Esophagus muscularis mucosa (tissue), 4 donors: ENCODE data around the gene GAPVD1. TPM values are rescaled to one million over a fixed set of nuclear protein-coding genes. Genes with fewer than 3 reads are reported as not detected.

Experiments used
- DNase-seq: peaks from one replicate; pipeline ENCODE4 v3.0.0-alpha.2; 2017; ENCODE audit errors: extremely low spot score
- H3K27ac ChIP-seq, 4 donors: fragments of 200-600 bp; sonication (generic); replicated peaks in 1 of 4; 1 replicate in 3 of 4; 2 replicates in 1 of 4; pipeline ENCODE4 v1.5.1; 2016 to 2019; ENCODE audit warnings: mild to moderate bottlenecking in 1 of 4
- H3K27me3 ChIP-seq, 4 donors: fragments of 200-600 bp; sonication (generic); one replicate each; pipeline versions ENCODE4 v1.5.1 to v1.6.0; 2016 to 2019
- H3K36me3 ChIP-seq, 4 donors: fragments of 200-600 bp; sonication (generic); one replicate each; pipeline ENCODE4 v1.5.1; 2016 to 2019
- H3K4me1 ChIP-seq, 4 donors: fragments of 200-600 bp; sonication (generic); one replicate each; pipeline ENCODE4 v1.5.1; 2016 to 2019
- H3K4me3 ChIP-seq, 4 donors: fragments of 200-600 bp; sonication (generic); 1 replicate in 2 of 4; 2 replicates in 2 of 4; pipeline ENCODE4 v1.5.1; 2016 to 2019; ENCODE audit warnings: mild to moderate bottlenecking in 4 of 4, moderate library complexity in 1 of 4
- H3K9me3 ChIP-seq, 4 donors: fragments of 200-600 bp; sonication (generic); 1 replicate in 3 of 4; 2 replicates in 1 of 4; pipeline ENCODE4 v1.5.1; 2016 to 2019
- EP300 ChIP-seq: sonication (generic); formaldehyde crosslinking; IDR thresholded peaks from one replicate; pipeline ENCODE4 v1.6.1; 2017; ENCODE audit warnings: antibody characterized with exemption
- POLR2A ChIP-seq: fragments of 450-650 bp; IDR thresholded peaks from one replicate; pipeline ENCODE4 v1.6.1; 2017; ENCODE audit warnings: antibody characterized with exemption, moderate library complexity, mild to moderate bottlenecking, low read depth
- POLR2AphosphoS5 ChIP-seq, 2 donors: sonication (generic); formaldehyde crosslinking; IDR thresholded peaks; one replicate each; pipeline ENCODE4 v1.6.1; 2017; ENCODE audit warnings: antibody characterized with exemption in 2 of 2
- WGBS: methylation state at CpG from one replicate; pipeline ENCODE4 v1.1.5; 2018; 5-methylcytosine and 5-hydroxymethylcytosine counted together
- intact Hi-C: fragments of 100-400 bp; cut with DNase I; formaldehyde crosslinking; loops from one replicate; pipeline ENCODE4 v1.15.1; 2023
- total RNA-seq, 4 donors: library from RNA; depleted of rRNA; stranded (reverse); fragments of >200 nt; gene quantifications; one replicate each; pipeline versions ENCODE4 v1.1.0 to v1.2.1, GENCODE V29; 2016
- TF ChIP-seq, protein P1 (sequence below), 3 experiments: fragments of 200-600 bp in 2 of 3; fragments of 450-650 bp in 1 of 3; sonication (generic) in 2 of 3; IDR thresholded peaks; one replicate each; pipeline ENCODE4 v1.5.1; 2017 to 2019; ENCODE audit warnings: antibody characterized with exemption in 3 of 3, mild to moderate bottlenecking in 2 of 3, moderate library complexity in 1 of 3

GAPVD1 gene
- total RNA-seq, 4 donors from 2014 or later, result 39.0 to 58.6 (median 45.2) TPM

GRCh38 chr9:125271081-125271480 is 9.5 kb downstream of the GAPVD1 start:
- Histone ChIP-seq H3K27ac (no peak overlapping the region), H3K36me3 (peaks cover 0 to 13% (median 3%) of the 10 kb centered on the region in 4 donors), H3K4me1 (peaks cover 7 to 58% (median 34%) of the 10 kb centered on the region in 4 donors), H3K9me3 (no peaks in the 10 kb centered on the region), H3K4me3 (no peak overlapping the region), H3K27me3 (no peaks in the 10 kb centered on the region)
- TF ChIP-seq EP300 (no peak), POLR2AphosphoS5 (IDR thresholded peaks at IDR 0.05) (no peak), POLR2A (no peak)
- TF ChIP-seq, protein P1, sequence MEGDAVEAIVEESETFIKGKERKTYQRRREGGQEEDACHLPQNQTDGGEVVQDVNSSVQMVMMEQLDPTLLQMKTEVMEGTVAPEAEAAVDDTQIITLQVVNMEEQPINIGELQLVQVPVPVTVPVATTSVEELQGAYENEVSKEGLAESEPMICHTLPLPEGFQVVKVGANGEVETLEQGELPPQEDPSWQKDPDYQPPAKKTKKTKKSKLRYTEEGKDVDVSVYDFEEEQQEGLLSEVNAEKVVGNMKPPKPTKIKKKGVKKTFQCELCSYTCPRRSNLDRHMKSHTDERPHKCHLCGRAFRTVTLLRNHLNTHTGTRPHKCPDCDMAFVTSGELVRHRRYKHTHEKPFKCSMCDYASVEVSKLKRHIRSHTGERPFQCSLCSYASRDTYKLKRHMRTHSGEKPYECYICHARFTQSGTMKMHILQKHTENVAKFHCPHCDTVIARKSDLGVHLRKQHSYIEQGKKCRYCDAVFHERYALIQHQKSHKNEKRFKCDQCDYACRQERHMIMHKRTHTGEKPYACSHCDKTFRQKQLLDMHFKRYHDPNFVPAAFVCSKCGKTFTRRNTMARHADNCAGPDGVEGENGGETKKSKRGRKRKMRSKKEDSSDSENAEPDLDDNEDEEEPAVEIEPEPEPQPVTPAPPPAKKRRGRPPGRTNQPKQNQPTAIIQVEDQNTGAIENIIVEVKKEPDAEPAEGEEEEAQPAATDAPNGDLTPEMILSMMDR (IDR thresholded peaks at IDR 0.05), result no peak
- DNase-seq, result no peak
- intact Hi-C loops, result no loop called here
- 69% methylated on average over 5 of the region's 5 CpGs for WGBS

DNA sequence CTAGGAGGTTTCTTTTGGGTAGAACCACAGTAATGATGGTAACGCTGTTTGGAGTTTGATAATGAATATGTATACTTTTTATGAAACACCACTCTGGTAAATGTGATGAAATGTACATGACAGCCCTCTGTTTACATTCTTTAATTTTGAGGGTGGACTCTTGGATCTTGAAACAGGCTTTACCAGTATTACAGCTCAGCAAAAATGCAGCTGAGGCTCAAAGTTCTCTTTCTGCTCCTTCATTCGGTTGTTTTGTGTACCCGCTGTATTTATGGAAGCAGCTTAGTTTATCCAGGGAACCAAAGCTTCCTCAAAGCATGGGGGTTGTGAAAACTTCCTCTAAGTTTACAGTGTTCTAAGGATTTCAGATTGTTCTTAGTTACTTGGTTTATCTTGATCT is 11.1 kb downstream of the GAPVD1 start:
- WGBS, result 54% methylated on average over 3 of the region's 3 CpGs
- DNase-seq, result no peak
- intact Hi-C loops, result no loop called here
- no peak for TF ChIP-seq EP300
- no peak for TF ChIP-seq POLR2AphosphoS5 (IDR thresholded peaks at IDR 0.05)
- TF ChIP-seq POLR2A, result no peak
- TF ChIP-seq, protein P1 (IDR thresholded peaks at IDR 0.05), result no peak
- Histone ChIP-seq H3K27me3 (no peaks in the 10 kb centered on the region), H3K4me3 (no peak overlapping the region), H3K36me3 (peaks cover 0 to 2% (median 0%) of the 10 kb centered on the region in 4 donors), H3K9me3 (no peaks in the 10 kb centered on the region), H3K27ac (peak overlapping the region; percentile 9 to 33 (median 20)), H3K4me1 (peaks cover 7 to 61% (median 38%) of the 10 kb centered on the region in 4 donors)

DNA sequence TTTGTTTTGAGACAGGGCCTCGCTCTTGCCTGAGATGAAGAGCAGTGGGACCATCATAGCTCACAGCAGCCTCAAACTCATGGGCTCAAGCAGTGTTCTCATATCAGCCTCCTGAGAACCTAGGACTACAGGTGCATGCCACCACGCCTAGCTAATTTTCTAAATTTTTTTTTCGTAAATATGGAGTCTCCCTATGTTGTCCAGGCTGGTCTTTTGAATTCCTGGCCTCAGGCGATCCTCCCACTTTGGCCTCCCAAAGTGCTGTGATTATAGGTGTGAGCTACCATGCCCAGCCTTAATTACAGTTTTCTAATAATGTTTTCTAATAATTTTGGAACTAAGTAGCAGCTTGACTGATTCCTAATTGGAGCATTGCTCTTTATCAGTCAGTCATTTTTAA is 15.1 kb downstream of the GAPVD1 start:
- TF ChIP-seq, protein P1 (IDR thresholded peaks at IDR 0.05), result no peak
- TF ChIP-seq POLR2AphosphoS5 (IDR thresholded peaks at IDR 0.05) (no peak), EP300 (no peak), POLR2A (no peak)
- Histone ChIP-seq H3K4me3 (no peak overlapping the region), H3K4me1 (peaks cover 7 to 36% (median 31%) of the 10 kb centered on the region in 4 donors), H3K9me3 (no peaks in the 10 kb centered on the region), H3K27me3 (no peaks in the 10 kb centered on the region), H3K27ac (no peak overlapping the region), H3K36me3 (peaks cover 0 to 5% (median 0%) of the 10 kb centered on the region in 4 donors)
- intact Hi-C loops, result no loop called here
- WGBS, result 98% methylated on average over 4 of the region's 4 CpGs
- no peak for DNase-seq

DNA sequence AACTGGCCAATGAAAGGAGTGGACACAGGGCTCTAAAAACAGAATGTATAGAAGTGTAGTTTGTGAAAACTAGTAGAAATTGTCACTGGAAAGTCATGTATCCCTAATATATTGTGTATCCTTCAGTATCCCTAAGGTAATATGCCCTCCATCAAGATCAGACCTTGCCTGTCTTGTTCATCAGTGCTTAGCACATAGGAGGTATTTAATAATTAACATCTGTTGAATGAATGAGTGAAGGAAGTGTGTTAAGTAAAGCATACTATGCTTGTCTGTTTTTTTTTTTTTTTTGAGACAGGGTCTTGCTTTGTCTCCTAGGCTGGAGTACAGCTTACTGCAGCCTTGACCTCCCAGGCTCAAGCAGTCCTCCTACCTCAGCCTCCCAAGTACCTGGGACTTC is 15.8 kb downstream of the GAPVD1 start:
- intact Hi-C loops, result no loop called here
- TF ChIP-seq EP300 (no peak), POLR2AphosphoS5 (IDR thresholded peaks at IDR 0.05) (no peak), POLR2A (no peak)
- TF ChIP-seq, protein P1 (IDR thresholded peaks at IDR 0.05), result no peak
- Histone ChIP-seq H3K36me3 (peaks cover 0 to 5% (median 0%) of the 10 kb centered on the region in 4 donors), H3K9me3 (no peaks in the 10 kb centered on the region), H3K4me3 (no peak overlapping the region), H3K27me3 (no peaks in the 10 kb centered on the region), H3K27ac (no peak overlapping the region), H3K4me1 (peaks cover 7 to 30% (median 25%) of the 10 kb centered on the region in 4 donors)
- DNase-seq, result no peak

DNA sequence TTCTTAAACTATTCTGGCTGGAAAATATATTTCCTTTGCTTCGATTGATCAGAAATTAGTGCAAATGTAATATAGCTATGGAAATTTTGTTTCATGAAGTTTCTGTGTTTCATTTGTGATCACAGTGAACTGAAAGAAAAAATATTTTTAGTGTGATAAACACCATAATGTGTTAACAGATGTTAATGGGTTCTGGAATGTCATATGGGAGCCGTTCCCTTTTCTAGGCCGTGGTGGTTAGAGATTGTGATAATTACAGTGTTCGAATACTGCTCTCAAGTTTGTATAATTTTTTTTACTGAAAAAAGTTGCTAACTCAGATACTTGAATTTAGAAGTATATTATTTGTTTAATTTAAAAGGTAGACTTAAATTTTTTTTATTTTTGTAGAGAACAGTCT is 19.3 kb downstream of the GAPVD1 start:
- H3K9me3 ChIP-seq, result no peaks in the 10 kb centered on the region
- no peak for DNase-seq
- peaks cover 0 to 5% (median 0%) of the 10 kb centered on the region in 4 donors for H3K36me3 ChIP-seq
- no peaks in the 10 kb centered on the region for H3K27me3 ChIP-seq
- 49% methylated on average over 4 of the region's 4 CpGs for WGBS
- TF ChIP-seq POLR2AphosphoS5 (IDR thresholded peaks at IDR 0.05) (no peak), POLR2A (no peak), EP300 (no peak)
- TF ChIP-seq, protein P1 (IDR thresholded peaks at IDR 0.05), result no peak
- no peak overlapping the region for H3K27ac ChIP-seq
- intact Hi-C loops, result no loop called here
- no peak overlapping the region for H3K4me3 ChIP-seq
- H3K4me1 ChIP-seq, result peaks cover 8 to 19% (median 14%) of the 10 kb centered on the region in 4 donors
